Kidney (tissue), 14 donors: ENCODE measurements around the gene TRAF3. TPM values are rescaled to one million over a fixed set of nuclear protein-coding genes. Genes with fewer than 3 reads are reported as not detected.

Source experiments
- DNase-seq, 5 donors: peaks; one replicate each; pipeline ENCODE4 v3.0.0-alpha.2; 2013 to 2020
- FAIRE-seq: peaks from 2 replicates; lab custom pipeline; 2012; peaks lifted over from hg19 to GRCh38; lab: Jason Lieb, UNC
- H3K27ac ChIP-seq, 2 donors: one replicate each; pipeline ENCODE4 v1.7.0; 2013; ENCODE audit warnings: low read depth in 2 of 2, low read length in 2 of 2, inconsistent platforms in 1 of 2
- H3K27me3 ChIP-seq: one replicate; pipeline ENCODE4 v1.7.1; 2013; ENCODE audit warnings: low read length, inconsistent platforms; ENCODE audit not compliant: control insufficient read depth, insufficient read depth
- H3K36me3 ChIP-seq, 3 donors: one replicate each; pipeline versions ENCODE4 v1.7.0 to v1.7.1; 2013; ENCODE audit warnings: low read length in 3 of 3, control low read depth in 1 of 3, inconsistent platforms in 1 of 3; ENCODE audit not compliant: insufficient read depth in 3 of 3, control insufficient read depth in 2 of 3
- H3K4me1 ChIP-seq, 3 donors: one replicate each; pipeline versions ENCODE4 v1.7.0 to v1.7.1; 2013; ENCODE audit warnings: low read length in 3 of 3, inconsistent platforms in 1 of 3, low read depth in 1 of 3; ENCODE audit not compliant: control insufficient read depth in 2 of 3, insufficient read depth in 2 of 3
- H3K4me3 ChIP-seq, 3 donors: one replicate each; pipeline versions ENCODE4 v1.7.0 to v1.8.1; 2013; ENCODE audit warnings: low read length in 3 of 3, control low read depth in 1 of 3, inconsistent platforms in 1 of 3
- H3K9ac ChIP-seq, 3 donors: one replicate each; pipeline versions ENCODE4 v1.7.0 to v1.7.1; 2013; ENCODE audit warnings: low read length in 3 of 3, control low read depth in 1 of 3, inconsistent platforms in 1 of 3
- H3K9me3 ChIP-seq, 3 donors: one replicate each; pipeline versions ENCODE4 v1.7.0 to v1.7.1; 2013; ENCODE audit warnings: low read length in 3 of 3, control low read depth in 1 of 3, inconsistent platforms in 1 of 3; ENCODE audit not compliant: control insufficient read depth in 2 of 3, insufficient read depth in 1 of 3
- CTCF ChIP-seq: IDR thresholded peaks from 3 replicates; pipeline ENCODE4 v1.5.1; 2012; ENCODE audit warnings: mild to moderate bottlenecking, moderate library complexity, borderline replicate concordance; ENCODE audit not compliant: insufficient read depth; ENCODE audit errors: extremely low read depth
- intact Hi-C: fragments of 100-400 bp; cut with DNase I; formaldehyde crosslinking; loops from one replicate; pipeline ENCODE4 v1.11.1; 2022
- polyA plus RNA-seq: library from polyadenylated mRNA; stranded (reverse); fragments of 350-450 nt; fragmentation: Illumina TruSeq; extraction: RNeasy Lipid Tissue Mini Kit (QIAGEN cat#74804); gene quantifications from one replicate; pipeline ENCODE4 v1.2.3, GENCODE V29; 2014; ENCODE audit warnings: low read depth, low replicate concordance; ENCODE audit not compliant: insufficient read depth
- total RNA-seq: library from RNA; stranded (reverse); fragmentation: NEBNext Ultra II Directional; extraction: Animal tissue kit (Norgen Biotek cat#: 25700); gene quantifications from one replicate; pipeline ENCODE4 v1.2.1, GENCODE V29; 2021
- donor health status: control.
- donor health status: control.
- donor health status: control.
- donor health status: control.
- donor health status: control.
- donor health status: DM: yes; HTN: yes; CAD: no.
- donor health status: Normal renal cell carcinoma (clear cell type).

The TRAF3 gene
- total and polyA plus RNA-seq, 2 donors from 2014 or later: 5.2 to 35.4 TPM

DNA sequence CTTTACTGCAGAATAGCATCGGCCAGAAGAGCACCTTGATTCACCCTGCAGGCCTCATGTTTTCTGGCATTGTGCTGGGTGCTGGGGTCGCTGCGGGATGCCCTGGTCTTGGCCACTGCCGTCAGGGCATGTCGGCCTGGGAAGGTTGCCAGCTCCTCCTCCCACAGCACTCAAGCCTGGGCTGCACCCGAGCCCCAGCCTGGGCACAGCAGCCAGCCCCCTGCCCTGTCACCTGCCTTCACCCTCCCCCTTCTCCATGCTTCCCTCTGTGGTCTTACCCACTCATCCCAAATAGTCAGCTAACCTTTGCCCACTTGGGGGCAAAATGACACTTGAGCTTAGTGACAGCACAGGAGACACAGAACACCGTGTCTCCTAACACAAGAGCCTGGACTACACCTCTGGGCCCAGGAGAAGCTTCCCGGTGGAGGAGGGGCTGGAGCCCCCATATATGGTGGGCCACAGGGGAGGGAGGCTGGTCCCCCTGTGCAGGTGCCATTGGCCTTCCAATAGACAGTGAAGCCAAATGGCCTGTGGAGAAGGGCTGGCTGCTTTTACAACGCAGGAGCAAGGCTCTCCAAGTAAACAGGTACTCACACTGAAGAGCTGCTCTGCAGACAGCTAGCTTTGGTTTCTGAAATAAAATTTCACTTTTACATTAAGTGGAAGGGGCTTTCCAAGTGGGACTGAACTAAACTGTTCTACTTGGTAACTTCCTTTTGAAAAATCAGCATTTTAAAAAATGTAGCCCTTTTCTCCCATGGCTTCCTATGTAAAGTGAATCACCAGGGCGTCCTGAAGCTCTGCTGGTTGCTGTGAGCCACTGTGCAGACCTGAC is 94.0 kb downstream of the TRAF3 start:
- H3K9me3 ChIP-seq: no peaks in the 10 kb centered on the region
- no peak for FAIRE-seq
- no peak overlapping the region for H3K9ac ChIP-seq

GRCh38 chr14:102872020-102872419 is 94.8 kb downstream of the TRAF3 start:
- no peaks in the 10 kb centered on the region for H3K27me3 ChIP-seq
- FAIRE-seq: no peak
- no peaks in the 10 kb centered on the region for H3K9me3 ChIP-seq
- DNase-seq: no peak
- intact Hi-C loops: no loop called here
- H3K9ac ChIP-seq: no peak overlapping the region
- peaks cover 2 to 23% (median 9%) of the 10 kb centered on the region in 3 donors for H3K36me3 ChIP-seq
- no peak for TF ChIP-seq CTCF
- H3K27ac ChIP-seq: no peak overlapping the region
- H3K4me3 ChIP-seq: no peak overlapping the region
- peaks cover 0 to 8% (median 7%) of the 10 kb centered on the region in 3 donors for H3K4me1 ChIP-seq

More for the DNA sequence above, 94.0 kb downstream of the TRAF3 start:
- Histone ChIP-seq H3K4me3 (no peak overlapping the region), H3K27me3 (no peaks in the 10 kb centered on the region), H3K27ac (no peak overlapping the region), H3K36me3 (peaks cover 2 to 15% (median 5%) of the 10 kb centered on the region in 3 donors), H3K4me1 (peaks cover 0 to 8% (median 7%) of the 10 kb centered on the region in 3 donors)
- intact Hi-C loops: no loop called here
- no peak for DNase-seq
- no peak for TF ChIP-seq CTCF

DNA sequence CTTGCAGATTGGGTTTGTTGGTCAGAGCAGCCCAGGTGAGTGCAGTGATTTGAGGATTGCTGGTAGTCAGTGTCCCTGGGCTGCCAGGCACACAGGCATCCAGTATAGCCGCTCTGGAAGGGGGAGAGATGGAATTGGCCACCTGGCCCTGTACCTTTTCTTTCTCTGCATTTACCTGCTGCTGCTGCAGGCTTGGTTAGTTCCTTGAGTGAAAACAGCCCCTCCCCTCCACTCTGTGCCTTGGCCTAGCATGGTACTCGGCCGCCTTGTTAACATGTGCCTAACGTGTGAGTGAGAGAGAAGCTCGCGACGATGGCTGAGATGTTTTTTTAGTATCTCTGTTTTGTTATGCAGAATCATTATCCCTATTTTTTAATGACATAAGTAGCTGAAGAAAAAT is 95.9 kb downstream of the TRAF3 start:
- no peaks in the 10 kb centered on the region for H3K9me3 ChIP-seq
- DNase-seq (no peak), FAIRE-seq (no peak)
- no peaks in the 10 kb centered on the region for H3K27me3 ChIP-seq
- H3K36me3 ChIP-seq: peaks cover 2 to 24% (median 9%) of the 10 kb centered on the region in 3 donors
- TF ChIP-seq CTCF: no peak
- H3K9ac ChIP-seq: no peak overlapping the region
- H3K4me3 ChIP-seq: no peak overlapping the region
- intact Hi-C loops: no loop called here
- H3K4me1 ChIP-seq: peaks cover 0 to 8% (median 7%) of the 10 kb centered on the region in 3 donors
- H3K27ac ChIP-seq: no peak overlapping the region
